HG03095 (cell line): ENCODE results near the gene KRTAP3-1.
"Not testable (repeated sequence)": the region's sequence is repeated elsewhere in the genome, so short reads cannot be mapped to it uniquely, and the experiment has no call there.

Source experiments
- ATAC-seq: cut with Tn5 transposase; IDR thresholded peaks from one replicate; pipeline ENCODE4 v1.9.1; 2021; ENCODE audit warnings: moderate library complexity; ENCODE audit not compliant: unreplicated experiment

Gene KRTAP3-1

DNA sequence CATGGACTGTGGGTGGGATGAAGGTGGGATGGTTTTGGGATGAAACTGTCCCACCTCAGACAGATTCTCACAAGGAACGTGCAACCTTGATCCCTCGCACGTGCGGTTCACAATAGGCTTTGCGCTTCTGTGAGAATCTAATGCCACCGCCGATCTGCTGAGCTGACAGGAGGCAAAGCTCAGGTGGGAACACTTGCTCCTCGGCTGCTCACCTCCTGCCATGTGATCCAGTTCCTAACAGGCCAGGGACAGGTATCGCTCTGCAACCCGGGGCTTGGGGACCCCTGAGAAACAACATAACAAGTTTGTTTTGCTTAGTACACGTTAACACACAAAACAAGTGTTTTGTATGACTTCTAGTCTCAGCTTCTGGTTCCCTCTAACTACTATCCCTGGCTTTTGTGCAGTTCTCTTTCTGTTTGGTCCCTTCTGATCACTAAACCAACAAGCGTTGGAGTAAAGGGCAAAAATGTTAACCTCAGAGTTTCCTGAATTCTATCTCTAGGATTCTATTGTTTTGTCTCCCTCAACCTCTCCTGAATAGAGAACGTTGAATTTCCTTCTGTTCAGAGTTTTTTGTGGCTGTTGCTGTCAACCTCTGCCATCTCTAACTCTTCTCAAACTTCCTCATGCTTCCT, 7.8 kb upstream of the KRTAP3-1 start:
- no peak for ATAC-seq

DNA sequence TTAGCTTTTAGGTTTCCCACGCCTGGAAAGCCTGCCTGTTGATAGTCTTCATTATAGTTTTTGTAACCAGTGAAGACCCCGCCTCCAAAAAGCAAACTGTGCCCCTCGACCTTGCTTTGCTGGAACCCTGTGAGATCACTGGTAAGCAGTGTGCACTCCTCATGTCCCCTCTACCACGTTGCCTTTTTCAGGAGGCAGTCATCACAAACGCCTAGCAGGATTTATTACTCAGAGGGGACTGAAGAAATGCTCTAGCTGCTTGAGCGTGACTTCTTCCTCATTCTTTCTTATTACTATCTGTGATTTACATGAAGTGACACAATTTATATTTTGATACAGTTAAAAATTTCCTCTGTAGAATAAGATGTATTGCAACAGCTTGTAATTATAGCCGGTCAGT, 6.5 kb upstream of the KRTAP3-1 start:
- ATAC-seq = no peak

DNA sequence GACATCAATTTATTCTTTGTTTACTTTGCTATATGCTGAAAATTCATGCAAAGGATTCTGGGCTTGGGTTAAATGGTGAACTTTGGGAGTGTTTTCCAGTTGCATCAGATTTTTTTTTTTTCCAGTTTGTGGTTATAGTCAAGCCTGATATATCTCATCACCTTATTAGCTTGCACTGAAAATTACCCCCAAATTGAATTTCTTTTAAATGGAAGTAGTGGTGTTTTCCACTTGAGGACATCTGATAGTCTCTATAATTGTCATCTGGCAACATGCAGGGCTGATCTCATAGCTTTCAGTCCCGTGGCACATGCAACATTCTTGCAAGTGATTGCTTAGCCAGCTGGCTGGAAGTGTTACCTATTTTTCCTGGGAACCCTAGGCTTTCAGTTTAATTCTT, 4.7 kb upstream of the KRTAP3-1 start:
- no peak for ATAC-seq

DNA sequence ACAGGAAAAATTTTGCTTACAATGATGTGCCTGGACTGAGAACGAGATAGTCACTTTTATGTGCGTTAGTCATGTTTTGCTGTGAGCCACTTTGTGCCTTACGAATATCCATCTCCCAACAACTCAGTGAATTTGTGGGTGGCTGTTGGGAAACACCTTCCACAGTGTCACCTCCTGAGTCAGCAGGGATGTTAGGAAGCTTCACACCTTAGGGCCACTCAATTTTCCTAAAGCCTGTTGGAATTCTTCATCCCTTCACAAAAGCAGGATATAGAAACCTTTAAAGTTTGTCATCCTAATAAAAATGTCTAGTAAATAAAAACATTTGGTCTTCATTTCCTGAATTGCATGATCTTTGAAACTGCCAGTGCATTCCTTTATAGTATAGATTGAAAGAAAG, 4.3 kb upstream of the KRTAP3-1 start:
- ATAC-seq = no peak

DNA sequence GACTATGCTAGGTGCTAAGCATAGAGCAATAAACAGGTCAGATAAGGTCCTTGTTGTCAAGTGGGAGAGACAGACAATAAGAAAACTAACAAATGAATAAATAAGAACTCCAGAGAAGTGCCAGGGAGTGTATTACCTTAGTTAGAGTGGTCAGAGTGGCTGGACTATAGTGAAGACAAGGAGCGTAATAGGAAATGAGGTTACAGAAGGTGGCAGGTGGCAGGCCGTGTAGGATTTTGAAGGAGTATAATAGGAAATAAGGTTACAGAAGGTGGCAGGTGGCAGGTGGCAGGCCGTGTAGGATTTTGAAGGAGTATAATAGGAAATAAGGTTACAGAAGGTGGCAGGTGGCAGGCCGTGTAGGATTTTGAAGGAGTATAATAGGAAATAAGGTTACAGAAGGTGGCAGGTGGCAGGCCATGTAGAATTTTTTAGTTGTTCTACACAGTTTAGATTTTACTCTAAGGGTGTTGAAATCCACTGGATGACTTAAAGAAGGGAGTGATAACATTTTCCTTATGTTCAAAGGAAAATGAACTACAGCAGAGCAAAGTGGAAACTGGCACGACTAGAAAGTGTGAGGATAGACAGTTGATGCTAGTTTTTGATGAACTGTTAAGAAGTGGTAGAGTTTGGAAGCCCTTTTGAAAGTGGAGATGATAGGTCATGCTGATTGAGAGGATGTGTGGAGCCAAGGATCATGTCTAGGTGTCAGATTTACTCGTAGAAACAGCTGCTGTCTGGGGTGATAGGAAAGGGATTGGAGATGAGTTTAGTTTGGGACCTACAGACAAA, 3.6 kb upstream of the KRTAP3-1 start:
- ATAC-seq = no peak

DNA sequence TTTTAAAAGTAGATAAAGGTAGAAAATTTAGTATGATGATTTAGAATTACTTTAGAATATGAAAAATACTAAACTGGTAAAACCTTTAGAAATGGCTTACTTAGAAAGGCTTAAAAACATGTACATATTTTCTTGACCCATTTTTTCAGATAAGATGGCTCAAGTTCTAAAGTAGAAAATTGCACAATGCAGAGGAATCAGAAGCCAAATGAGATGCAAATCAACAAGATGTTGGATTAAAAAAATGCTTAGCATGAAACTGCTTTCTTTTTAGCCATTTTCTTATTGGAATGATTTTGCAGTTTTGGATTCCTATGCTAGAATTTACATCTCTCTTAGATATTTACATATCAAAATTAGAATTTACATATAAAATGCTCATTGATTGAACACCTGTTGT, 1.5 kb upstream of the KRTAP3-1 start:
- no peak for ATAC-seq

DNA sequence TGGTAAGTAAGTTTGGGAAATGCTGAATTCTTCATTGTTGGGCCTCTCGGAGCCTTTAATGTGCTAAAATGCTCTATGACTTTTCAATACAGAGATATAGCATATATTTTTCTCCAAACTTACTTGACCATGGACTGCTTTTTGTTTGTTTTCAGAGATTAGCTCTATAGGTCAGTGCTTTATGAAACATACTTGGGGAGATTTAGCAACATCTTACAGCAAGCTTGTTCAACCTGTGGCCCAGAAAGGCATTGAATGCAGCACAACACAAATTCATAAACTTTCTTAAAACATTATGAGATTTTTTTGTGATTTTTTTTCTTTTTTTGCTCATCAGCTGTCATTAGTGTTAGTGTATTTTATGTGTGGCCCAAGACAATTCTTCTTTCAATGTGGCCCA, 1.0 kb upstream of the KRTAP3-1 start:
- ATAC-seq = no peak

DNA sequence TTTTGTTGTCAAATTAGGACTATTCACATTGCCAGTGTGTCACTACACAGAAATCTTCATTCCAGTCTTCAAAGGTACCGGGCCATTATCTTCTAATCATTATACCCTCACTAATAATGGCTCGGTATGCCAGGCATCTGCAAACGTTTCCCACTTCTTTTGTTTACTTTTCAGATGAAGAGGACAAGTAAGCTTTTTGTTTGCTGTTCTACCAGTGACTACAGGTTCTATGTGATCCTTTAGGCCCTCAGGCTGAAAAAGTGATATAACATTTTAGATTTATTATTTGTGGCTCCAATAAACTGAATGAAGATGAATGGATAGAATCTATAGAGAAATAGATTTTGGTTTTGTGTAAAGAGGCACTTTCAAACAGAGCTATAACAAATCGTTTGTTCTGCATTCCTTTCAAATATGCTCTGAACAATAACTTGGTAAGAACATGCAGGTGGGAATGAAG, 403 bp upstream of the KRTAP3-1 start:
- ATAC-seq = no peak

DNA sequence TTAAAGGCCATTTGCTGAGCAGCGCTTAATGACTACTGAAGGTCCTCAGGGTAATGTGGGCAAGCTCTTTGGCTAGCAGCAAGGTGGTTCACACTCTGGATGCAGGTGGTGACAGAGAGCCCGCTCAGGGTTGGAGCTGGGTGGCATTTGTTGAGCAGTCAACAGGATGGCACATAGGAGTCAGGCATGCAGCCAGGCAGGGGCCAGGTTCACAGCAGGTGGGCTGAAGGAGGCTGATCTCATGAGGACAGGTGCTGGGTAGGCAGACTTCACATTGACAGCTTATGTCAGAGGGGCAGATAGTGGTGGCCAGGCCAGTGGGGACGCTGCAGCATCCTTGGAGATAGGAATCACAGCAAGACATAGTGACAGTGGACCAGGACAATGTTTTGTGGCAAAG, 4.5 kb downstream of the KRTAP3-1 start:
- ATAC-seq = no peak

DNA sequence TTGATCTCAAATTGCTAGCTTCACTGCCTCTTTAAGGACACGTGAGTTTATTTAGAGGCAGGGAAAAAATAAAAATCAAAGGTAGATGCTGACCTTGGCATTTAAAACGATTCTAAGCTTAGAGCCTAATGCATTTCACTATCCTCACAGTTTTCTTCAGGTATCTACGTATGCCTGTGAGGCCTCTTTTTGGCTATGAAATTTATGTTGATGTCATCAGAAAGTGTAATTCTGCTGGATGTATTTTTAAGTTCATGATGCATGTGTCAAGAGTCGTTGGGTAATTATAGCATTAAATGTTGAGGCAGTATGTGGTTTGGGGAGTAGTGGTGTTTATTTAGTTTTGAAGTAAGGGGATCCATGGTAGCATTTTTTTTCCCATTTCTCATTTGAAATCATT, 5.0 kb downstream of the KRTAP3-1 start:
- no peak for ATAC-seq

DNA sequence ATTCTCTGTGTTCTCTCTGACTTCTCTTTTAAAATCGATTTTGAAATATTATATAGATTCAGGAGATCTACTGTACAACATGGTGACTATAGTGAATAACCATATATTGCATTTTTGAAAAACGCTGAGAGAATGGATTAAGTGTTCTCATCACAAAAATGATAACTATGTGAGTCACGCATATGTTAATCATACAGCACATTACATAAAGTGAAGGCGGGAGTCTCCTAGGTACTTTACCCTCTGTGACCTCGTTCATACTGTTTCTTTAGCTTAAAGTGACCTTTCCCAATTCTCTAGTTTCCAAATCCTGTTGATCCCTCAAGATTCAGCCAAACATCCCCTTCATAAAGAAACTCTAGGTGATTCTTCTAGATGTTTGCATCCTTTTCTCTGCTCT, 6.1 kb downstream of the KRTAP3-1 start:
- no peak for ATAC-seq

DNA sequence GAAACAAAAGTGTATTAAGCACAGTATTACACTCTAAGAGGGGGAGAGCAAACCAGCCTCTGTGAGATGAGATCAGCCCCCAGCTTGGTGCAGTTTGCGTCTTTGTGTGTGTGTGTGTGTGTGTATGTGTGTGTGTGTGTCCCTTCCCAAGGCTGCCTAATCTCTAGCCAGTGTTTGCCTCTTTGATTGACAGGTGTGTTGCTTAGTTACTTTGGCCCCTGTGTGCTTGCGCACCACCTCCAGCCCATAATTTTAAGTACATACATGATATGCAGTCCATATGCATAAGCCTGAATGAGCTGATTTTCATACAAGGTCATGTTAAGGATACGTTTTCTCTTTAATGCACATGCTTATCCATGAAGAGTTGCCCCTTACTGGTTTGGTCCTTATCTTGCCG, 7.1 kb downstream of the KRTAP3-1 start:
- ATAC-seq = no peak

DNA sequence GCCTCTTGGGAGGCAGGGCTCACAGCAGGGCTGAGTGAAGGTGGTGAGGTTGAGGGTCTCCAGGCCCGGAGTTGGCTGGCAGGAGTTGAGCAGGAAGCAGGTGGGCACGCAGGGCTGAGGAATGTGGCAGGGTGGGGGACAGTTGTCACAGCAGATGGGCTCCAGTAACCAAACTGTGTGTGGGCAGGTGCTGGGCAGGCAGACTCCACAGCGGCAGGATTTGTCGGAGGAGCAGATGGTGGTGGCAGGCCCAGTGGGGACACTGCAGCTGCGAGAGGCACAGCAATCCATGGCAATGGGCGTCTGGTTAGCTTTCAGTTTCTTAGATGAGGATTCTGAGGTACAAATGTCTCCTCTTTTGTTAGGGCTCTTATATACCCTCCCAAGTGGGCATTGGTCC, 9.4 kb downstream of the KRTAP3-1 start, which contains the start of gene KRTAP3-2:
Gene KRTAP3-2 (minus strand): TSS at position 344 of the 400 bp plus-strand sequence. CDS start 53 bp downstream, at position 291.
- not testable (repeated sequence) for ATAC-seq

DNA sequence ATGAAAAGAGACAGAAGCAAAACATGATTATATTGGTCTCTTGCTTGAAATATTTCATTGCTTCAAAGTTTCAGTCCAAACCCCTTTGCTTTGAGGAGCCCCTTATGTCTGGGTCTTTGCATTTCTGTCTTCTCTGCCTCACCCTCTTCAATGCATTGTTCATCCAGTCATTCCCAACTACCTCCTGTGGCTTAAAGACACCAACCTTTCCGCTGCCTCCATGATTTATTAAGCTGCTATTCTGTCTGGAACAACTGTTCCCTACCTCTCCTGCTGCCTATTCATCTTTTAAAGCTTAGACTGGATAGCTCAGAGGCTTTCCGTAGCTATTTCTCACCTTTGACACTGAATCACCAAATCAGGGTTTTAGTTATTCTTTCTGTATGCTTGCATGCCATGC, 11.6 kb downstream of the KRTAP3-1 start:
- no peak for ATAC-seq

DNA sequence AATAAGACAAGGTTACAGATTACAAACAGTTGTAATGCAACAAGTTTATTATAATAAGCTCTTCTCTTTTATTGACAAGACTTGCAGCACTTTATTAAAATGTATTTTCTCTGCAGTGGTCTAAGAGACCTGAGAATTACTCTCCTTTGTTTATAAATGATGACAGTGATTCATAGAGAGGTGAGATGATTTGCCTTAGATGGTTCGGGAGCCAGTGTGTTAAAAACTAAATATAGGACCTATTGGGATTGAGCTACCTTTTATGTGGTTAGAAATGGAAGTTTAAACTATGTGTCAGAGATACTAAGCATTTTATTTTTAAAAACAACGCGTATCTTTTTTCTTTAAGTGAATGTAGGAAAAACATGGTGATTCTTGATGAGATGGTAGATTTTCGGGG, 12.1 kb downstream of the KRTAP3-1 start:
- no peak for ATAC-seq

DNA sequence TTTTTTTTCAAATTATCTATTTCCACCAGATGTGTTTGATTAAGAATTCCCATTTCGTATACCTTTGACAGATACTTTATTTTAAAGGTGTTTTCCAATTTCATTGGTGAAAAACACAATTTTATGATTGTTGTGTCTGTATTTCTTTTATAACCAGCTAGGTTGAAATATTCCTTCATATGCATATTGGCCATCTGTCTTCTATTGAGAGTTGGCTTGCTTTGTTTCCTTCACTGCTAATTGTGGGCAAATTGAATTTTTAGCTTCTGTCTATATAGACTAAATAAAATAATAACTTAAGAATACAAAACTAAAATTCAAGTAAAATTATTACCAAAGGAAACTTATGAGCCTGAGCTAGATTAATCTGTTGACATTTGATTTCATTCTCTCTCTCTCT, 13.8 kb downstream of the KRTAP3-1 start:
- ATAC-seq = no peak

DNA sequence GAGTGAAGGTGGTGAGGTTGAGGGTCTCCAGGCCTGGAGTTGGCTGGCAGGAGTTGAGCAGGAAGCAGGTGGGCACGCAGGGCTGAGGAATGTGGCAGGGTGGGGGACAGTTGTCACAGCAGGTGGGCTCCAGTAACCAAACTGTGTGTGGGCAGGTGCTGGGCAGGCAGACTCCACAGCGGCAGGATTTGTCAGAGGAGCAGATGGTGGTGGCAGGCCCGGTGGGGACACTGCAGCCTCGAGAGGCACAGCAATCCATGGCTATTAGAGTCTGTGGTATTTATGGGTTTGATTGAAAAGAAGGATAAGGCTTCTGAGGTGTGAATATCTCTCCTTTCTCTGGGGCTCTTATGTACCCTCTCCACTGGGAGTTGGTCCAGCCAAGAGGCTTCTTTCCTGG, 15.1 kb downstream of the KRTAP3-1 start, which contains the start of gene KRTAP3-3:
Gene KRTAP3-3 (minus strand): TSS at position 326 of the 400 bp plus-strand sequence. CDS start 67 bp downstream, at position 259.
- no peak for ATAC-seq

DNA sequence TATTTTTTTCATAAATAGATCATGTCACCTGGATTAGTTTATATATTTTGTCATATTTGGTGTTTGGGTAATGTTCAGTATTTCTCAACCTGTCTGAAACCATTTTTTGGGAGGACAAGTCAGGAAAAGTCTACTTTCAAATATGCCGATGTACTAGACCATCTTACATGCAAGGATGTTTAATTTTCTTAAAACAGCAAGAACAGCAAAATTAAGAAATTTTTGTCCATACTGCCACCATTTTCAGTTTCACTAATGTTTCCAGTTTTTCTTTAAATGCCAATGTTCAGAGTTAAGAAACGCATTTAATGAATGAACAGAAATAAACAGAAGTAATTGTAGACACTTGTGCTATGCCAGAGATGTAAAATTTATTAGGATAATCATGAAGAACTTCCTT, 15.8 kb downstream of the KRTAP3-1 start:
- ATAC-seq = no peak

DNA sequence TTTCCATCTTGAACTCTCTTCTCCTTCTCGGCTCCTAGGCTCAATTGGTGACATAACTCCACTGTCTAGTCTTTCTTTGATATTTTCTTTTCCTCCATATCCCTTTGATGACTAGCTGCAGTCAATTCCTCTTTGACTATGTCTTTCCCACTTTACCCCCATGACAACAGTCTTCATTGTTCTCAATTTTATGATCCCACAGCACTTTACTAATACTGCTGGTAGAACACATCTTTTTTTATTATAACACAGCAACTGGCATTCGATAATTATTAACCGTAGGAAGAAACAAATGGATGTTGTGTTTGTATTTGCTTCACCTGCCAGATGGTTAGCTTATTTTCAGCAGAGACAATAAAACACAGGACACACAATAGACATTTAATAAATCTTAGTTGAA, 16.3 kb downstream of the KRTAP3-1 start:
- ATAC-seq = no peak

DNA sequence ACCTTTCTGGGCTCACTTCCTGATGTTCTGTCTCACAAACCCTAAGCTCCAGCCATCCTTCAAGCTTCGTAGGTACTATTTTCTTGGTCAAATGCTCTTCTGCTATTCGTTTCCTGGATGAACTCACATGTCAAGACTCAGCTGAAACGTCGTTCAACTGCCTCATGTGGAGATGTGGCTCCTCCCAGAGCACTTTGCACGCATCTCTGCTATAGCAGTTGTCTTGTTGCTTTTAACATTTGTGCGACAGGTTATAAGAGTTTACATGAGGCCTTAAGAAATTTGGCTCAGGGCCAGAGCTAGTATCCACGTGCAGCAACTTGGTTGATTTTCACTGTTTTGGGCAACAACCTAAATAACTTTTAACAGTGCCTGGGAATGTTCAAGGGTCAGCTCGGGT, 22.0 kb downstream of the KRTAP3-1 start:
- ATAC-seq = no peak

DNA sequence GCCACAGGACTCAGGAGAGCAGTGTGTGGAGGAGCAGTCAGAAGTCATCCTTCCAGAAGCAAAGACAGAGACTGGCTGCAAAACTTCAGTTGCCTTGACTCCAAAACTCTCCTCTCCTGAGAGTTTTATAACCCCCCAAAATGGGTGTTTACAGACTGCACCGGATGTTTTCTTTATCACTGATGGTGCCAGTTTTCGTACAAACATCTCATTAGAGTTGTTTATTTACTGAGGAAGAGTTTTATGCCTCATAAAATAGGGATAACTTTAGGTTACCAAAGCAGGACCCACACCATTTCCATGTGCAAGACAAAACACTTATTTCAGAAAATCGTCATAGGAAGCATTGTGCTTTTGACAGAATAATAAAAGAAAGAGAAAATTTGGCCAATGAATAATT, 24.7 kb downstream of the KRTAP3-1 start, which contains the start of gene KRT40:
Gene KRT40 (minus strand): TSS at position 101 of the 400 bp plus-strand sequence. CDS start 53 bp downstream, at position 48.
- no peak for ATAC-seq

DNA sequence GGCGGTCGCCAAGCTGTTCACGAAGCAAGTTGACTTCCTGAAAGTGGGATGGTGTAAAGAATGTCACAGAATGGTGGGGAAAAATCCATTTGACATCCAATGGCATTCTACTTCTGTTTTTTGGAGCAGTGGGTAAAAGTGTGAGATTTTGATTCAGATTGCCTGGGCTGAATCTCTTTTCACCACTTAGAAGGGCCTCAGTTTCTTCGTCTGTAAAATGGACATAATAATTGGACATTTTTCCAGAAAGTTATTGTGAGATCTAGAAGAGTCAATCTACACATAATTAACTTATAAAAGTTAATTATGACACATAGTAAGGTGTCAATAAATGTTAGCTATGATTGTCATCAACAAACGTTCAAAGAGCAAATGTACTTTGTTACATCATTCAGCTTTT, 27.8 kb downstream of the KRTAP3-1 start:
- ATAC-seq = no peak
